HG02970 (cell line): Measurements from ENCODE around the gene PCNX3.
"Not testable (repeated sequence)": the region's sequence is repeated elsewhere in the genome, so short reads cannot be mapped to it uniquely, and the experiment has no call there.

Experiments used
- ATAC-seq: cut with Tn5 transposase; IDR thresholded peaks from one replicate; pipeline ENCODE4 v1.9.1; 2021; ENCODE audit warnings: mild to moderate bottlenecking, moderate library complexity, moderate number of reproducible peaks; ENCODE audit not compliant: unreplicated experiment, low FRiP score

The PCNX3 gene

GRCh38 chr11:65680192-65680743 is 64.7 kb downstream of the PCNX3 start:
- ATAC-seq, result no peak

GRCh38 chr11:65683480-65683879 is 67.9 kb downstream of the PCNX3 start:
- ATAC-seq, result not testable (repeated sequence)

DNA sequence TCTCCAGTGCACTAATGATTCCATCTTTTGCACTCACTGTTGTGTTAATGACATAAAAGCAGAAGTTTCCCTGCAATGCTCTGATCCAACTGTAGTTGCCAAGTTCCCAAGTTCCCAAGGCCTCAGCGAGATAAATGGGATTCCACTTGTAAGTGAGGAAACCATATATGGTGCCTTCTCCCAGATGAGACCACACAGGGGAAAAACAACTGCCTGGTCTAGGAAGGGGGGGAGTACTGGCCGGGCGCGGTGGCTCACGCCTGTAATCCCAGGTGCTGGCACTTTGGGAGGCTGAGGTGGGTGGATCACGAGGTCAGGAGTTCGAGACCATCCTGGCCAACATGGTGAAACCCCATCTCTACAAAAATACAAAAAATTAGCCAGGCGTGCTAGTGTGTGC is 70.4 kb downstream of the PCNX3 start:
- ATAC-seq, result no peak
